NCI-H2196 treated with DMSO at 0.1 percent for 48 hours (cell line): Measurements from ENCODE around the gene DELE1.
"Not testable (repeated sequence)": the region's sequence is repeated elsewhere in the genome, so short reads cannot be mapped to it uniquely, and the experiment has no call there.

Experiments used
- DNase-seq: peaks from one replicate; lab custom pipeline; 2025; ENCODE audit not compliant: unreplicated experiment; lab: John Stamatoyannopoulos, UW

Gene DELE1

DNA sequence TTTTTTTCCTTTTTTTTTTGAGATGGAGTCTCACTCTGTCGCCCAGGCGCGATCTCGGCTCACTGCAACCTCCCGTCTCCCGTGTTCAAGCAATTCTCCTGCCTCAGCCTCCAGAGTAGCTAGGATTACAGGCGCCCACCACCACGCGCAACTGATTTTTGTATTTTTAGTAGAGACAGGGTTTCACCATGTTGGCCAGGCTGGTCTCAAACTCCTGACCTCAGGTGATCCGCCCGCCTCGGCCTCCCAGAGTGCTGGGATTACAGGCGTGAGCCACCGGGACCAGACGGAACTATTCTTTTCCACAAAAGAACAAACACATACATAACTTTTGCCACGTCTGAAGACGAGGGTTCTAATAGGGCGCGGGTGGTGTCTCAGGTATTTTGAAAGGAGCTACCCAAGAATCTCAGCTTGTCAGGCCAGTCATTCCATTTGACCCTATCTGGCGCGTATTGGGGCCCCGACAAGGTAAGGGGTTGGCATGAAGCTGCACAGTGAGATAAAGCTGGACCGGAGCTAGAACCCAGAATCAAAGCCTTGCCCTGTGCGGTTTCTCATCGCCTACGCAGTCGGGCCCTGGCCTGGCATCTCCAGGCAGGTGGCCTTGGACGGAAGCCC lies 734 bp upstream of the DELE1 start:
- DNase-seq, result not testable (repeated sequence)

DNA sequence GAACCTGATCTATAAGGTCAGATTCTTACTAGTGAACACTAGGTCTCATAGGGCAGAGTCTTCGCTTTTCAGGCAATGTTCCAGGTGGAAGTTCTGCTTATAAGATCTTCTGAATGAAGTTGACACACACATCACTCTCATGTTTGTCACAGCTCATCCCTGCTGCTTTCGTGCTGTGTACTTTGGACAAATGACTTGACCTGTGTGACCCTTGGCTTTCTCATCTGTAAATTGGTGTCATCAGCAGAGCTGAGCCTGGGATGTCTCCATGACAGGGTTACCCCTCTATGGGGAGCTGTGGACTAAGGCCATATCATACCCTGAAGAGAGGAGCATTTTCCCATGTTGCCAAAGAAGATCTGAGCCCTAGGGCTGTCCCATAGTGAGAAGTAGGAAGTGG lies 2.8 kb downstream of the DELE1 start:
- DNase-seq, result no peak

DNA sequence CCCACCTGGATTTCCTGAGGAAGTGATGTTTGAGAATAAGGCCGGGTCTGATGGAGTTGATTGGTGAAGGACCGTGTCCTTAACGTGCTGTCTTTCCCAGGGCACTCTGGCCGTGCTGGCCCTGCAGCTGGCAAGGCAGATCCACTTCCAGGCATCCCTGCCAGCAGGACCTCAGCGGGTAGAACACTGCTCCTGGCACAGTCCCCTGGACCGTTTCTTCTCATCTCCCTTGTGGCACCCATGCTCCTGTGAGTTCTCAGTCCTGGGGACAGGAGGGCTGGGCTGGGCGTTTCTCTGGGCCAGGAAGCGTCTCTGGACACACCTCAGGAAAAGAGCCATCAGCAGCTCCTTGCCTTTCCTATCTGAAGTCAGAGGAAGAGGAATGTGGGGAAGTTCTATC lies 4.4 kb downstream of the DELE1 start:
- no peak for DNase-seq

- DNase-seq, result no peak
Observed at GRCh38 chr5:141929398-141930058, 5.9 kb downstream of the DELE1 start.

DNA sequence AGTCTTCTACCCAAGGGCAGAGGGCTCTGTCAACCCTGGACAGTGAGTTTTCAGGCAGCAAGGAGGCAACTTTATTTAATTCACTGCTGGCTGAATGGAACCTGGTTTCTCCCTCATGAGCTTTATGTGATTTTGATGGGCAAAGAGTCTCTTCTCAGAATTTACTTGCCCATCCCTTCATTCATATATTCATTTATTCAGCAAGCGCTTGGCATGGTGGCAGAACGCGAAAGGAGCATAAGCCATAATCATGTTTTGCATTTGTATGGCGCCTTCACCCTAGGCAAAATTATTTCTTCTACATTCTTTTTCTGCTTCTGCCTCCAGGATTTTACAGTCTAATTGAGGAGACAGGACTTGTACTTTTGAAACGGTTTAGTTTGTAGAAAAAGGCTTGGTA lies 8.0 kb downstream of the DELE1 start:
- no peak for DNase-seq

- DNase-seq, result no peak
Observed at GRCh38 chr5:141933151-141933550, 9.5 kb downstream of the DELE1 start.

GRCh38 chr5:141934099-141934844 lies 10.6 kb downstream of the DELE1 start:
- peak; percentile 63 for DNase-seq

GRCh38 chr5:141935538-141935937 lies 11.9 kb downstream of the DELE1 start:
- no peak for DNase-seq

DNA sequence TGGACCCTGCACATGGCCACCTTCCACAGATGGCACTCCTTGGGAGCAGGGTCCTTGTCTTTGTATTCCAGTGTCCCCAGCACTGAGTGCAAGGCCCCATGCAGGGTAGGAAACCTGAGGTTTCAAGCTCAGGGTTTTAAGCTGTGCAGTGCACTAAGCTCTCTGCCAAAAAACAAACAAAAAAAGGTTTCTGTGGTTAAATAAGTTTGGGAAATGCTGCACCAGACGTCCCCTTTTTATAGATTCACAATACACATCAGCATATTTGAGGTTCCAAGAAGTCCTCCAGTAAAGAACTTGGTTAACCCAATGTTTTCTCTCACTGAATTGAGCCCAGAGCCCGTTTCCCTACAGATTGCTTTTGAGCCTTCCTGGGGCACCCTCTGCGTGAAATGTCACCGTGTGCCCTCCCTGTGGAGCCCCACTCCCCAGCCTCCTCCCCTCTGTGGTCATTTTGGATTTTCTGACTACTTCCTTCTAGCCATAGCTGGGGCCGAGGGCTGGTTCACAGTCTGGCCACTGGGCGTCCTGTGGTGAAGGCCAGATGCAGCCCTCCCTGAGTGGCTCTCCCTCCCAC lies 17.1 kb downstream of the DELE1 start:
- no peak for DNase-seq

- DNase-seq, result no peak
Observed at GRCh38 chr5:141941307-141941706, 17.6 kb downstream of the DELE1 start.

DNA sequence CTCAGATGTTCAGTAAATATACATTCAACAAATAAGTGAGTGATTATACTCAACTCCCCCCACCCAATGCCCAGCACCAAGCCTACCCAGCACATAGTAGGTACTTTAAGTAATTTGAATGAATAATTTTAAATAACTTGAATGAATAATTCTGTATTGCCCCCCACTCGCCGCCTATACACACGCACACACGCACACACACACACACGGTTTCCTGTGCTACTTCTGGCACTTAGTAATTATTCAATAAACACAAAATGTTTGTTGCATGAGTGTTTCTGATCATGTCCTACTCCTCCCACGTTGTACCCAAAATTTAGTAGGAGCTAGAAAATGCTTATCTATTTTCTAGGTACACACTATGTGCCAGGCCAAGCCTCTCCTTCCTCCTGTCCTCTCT lies 18.1 kb downstream of the DELE1 start:
- no peak for DNase-seq

GRCh38 chr5:141942185-141942857 lies 18.6 kb downstream of the DELE1 start:
- no peak for DNase-seq

GRCh38 chr5:141944076-141944475 lies 20.4 kb downstream of the DELE1 start:
- DNase-seq, result no peak

DNA sequence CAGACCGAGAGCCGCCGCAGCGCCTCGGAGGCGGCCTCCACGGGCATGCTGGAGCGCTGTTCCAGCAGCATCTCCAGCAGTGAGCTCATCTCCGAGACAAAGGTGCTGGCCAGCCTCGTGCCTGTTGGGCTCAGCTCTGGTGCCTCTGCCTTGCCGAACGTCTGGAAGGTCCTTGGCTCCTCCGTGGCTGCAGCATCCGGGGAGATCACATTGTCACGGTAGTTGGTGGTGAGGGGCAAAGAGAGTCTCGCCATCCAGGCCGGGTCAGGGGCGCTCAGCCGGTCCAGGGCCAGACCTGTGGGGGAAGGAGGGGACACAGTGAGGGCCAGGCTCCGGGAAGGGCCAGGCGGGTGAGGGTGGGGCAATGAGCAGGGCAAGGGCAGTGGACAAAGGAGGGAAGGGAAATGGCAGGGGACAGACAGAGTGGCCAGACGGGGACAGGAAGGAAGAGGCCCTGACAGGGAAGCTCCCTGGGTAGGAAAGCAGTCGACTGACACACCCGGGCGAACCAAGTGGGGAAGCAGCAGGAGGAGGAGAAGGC lies 21.9 kb downstream of the DELE1 start:
- no peak for DNase-seq

DNA sequence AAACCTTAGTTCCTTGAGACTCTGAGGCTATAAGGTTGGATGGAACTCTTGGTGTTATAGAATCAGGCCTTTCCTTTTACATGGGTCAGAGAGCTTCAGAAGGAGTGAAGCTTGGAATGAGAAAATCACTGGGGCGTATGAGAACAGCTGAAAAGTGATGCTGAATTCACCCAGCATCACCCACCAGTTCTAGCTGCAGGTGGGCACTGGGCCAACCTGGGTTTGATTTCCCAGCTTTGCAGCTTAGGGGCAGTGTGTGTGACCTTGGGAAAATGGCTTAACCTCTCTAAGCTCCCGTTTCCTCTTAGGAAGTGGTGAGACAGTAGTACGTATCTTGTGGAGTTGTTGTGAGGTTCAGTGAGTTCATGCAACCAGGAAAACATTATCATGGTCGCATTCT lies 23.6 kb downstream of the DELE1 start:
- no peak for DNase-seq

- DNase-seq, result no peak
Observed at GRCh38 chr5:141948812-141949211, 25.1 kb downstream of the DELE1 start.

DNA sequence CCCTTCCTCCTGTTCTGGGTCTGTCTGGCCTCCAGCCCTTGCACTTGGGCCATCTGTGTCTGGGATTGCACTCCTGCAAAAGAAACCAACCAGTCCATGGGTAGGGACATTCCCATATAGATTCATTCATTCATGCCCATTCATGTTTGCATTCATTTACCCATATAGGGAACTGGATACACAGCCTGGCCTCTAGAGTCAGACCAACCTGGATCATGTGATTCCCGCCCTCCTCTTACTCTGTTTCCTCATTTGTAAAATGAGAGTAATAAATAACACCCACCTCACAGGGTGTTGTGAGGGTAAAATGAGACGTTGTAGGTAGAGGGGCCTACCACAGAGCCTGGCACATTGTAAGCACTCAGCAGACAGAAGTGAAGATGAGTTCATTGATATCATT lies 25.8 kb downstream of the DELE1 start:
- no peak for DNase-seq

DNA sequence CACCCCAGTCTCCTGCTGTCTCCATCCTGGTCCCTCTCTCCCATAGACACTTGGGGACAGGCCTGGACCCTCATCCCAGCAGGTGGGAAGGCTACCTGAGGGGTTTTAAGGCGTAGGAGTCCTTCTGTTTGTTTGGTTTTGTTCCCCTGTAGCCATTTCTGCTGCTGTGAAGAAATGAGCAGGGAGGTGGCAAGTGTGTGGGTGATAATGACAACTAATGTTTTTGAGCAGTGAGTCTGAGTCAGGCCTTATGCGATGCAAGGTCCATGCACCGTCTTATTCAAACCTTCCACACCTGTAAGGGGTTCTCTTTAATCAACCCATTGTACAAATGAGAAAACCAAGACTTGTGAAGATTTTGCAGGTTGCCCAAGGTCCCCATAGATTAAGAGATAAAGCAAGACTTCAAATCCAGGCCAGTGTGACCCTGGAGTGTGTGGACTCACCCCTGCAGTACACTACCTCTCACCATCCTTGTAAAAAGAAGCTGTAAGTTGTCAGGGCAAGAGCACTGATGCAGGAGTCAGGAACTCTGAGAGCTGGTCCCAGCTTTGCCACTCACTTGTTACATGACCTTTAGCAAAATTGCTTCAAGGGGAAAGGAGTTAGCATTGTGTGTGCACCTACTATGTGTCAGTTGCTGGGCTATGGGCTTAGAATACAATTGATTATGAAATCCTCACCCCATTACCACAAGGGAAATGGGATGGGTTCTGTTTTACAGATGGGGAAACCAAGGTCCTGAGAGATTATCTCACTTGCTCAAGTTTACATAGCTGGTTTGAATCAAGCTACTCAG lies 26.7 kb downstream of the DELE1 start:
- no peak for DNase-seq

GRCh38 chr5:141951332-141951781 lies 27.7 kb downstream of the DELE1 start:
- DNase-seq, result no peak

DNA sequence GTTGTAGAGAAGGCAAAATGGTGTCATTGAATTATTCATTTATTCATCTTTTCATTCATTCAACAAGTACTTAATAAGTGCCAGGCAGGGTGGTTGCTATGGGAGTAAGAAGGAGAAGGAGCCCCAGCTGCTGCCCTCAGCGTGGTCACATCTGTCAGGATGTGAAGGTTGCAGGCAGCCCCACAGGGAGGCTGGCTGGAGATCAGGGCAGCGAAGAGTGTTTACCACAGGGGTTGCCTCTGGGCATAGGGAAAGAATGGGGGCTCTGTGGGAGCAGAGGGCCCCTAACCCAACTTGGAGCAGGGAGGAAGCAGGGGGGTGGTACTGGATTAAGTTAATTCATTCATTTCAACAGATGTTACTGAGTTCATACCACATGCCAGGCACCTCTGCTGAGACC lies 28.3 kb downstream of the DELE1 start:
- no peak for DNase-seq
